ENCODE measurements around the gene STRN.

DNA sequence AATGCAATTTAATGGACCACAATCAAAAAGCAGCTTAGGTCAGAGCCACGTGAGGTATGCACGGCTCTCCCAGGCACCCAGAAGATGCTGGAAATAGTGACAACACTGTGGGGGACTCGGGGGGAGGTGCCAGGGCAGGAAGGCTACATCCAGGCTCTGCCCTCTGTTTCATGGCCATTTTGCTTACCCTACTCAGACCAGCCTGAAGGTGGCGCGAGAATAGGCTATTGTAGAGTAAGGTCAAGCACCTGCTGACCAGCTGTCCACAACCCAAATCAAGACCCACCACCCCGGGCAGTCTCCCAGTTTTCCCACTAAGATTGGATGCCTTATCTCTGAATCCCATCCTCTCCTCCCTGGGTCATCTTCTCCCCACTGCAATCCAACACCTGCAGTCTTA is 154.1 kb downstream of the STRN start:
- TF ChIP-seq, protein P1, sequence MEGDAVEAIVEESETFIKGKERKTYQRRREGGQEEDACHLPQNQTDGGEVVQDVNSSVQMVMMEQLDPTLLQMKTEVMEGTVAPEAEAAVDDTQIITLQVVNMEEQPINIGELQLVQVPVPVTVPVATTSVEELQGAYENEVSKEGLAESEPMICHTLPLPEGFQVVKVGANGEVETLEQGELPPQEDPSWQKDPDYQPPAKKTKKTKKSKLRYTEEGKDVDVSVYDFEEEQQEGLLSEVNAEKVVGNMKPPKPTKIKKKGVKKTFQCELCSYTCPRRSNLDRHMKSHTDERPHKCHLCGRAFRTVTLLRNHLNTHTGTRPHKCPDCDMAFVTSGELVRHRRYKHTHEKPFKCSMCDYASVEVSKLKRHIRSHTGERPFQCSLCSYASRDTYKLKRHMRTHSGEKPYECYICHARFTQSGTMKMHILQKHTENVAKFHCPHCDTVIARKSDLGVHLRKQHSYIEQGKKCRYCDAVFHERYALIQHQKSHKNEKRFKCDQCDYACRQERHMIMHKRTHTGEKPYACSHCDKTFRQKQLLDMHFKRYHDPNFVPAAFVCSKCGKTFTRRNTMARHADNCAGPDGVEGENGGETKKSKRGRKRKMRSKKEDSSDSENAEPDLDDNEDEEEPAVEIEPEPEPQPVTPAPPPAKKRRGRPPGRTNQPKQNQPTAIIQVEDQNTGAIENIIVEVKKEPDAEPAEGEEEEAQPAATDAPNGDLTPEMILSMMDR (IDR thresholded peaks at IDR 0.05) = peak; percentile 34
- TF ChIP-seq ZFX (IDR thresholded peaks at IDR 0.05; ENCODE audit: borderline replicate concordance) = no peak
